NCI-H2107 treated with DMSO at 0.1 percent for 48 hours (cell line): ENCODE measurements around the gene ZBTB46.
"Not testable (repeated sequence)": the region's sequence is repeated elsewhere in the genome, so short reads cannot be mapped to it uniquely, and the experiment has no call there.

Source experiments
- DNase-seq: peaks from one replicate; lab custom pipeline; 2025; ENCODE audit not compliant: unreplicated experiment; lab: John Stamatoyannopoulos, UW

ZBTB46 gene

GRCh38 chr20:63737695-63737944, 93.4 kb downstream of the ZBTB46 start:
- no peak for DNase-seq

GRCh38 chr20:63736893-63737694, 94.0 kb downstream of the ZBTB46 start:
- no peak for DNase-seq

- no peak for DNase-seq
Observed at GRCh38 chr20:63735859-63736718, 95.0 kb downstream of the ZBTB46 start, which contains the start of gene LIME1. Gene LIME1 (plus strand): TSS chr20:63736664. CDS start chr20:63737550, 886 bp downstream.

- DNase-seq: no peak
Observed at GRCh38 chr20:63734946-63735858, 95.9 kb downstream of the ZBTB46 start.

- DNase-seq: no peak
Observed at GRCh38 chr20:63734111-63734945, 96.7 kb downstream of the ZBTB46 start.

GRCh38 chr20:63733579-63734081, 97.4 kb downstream of the ZBTB46 start:
- no peak for DNase-seq

GRCh38 chr20:63733117-63733516, 97.9 kb downstream of the ZBTB46 start:
- DNase-seq: no peak

- no peak for DNase-seq
Observed at GRCh38 chr20:63732118-63733095, 98.7 kb downstream of the ZBTB46 start.

GRCh38 chr20:63731410-63731809, 99.7 kb downstream of the ZBTB46 start:
- DNase-seq: no peak

GRCh38 chr20:63730189-63730733, 100.8 kb downstream of the ZBTB46 start:
- DNase-seq: not testable (repeated sequence)

GRCh38 chr20:63722967-63723622, 108.0 kb downstream of the ZBTB46 start:
- DNase-seq: not testable (repeated sequence)

GRCh38 chr20:63718996-63719395, 112.1 kb downstream of the ZBTB46 start:
- no peak for DNase-seq

GRCh38 chr20:63714858-63715257, 116.2 kb downstream of the ZBTB46 start:
- no peak for DNase-seq

- DNase-seq: no peak
Observed at GRCh38 chr20:63712191-63712590, 118.9 kb downstream of the ZBTB46 start.

GRCh38 chr20:63711085-63711645, 119.9 kb downstream of the ZBTB46 start:
- DNase-seq: no peak

GRCh38 chr20:63709149-63709527, 121.9 kb downstream of the ZBTB46 start:
- DNase-seq: no peak

GRCh38 chr20:63708301-63709148, 122.5 kb downstream of the ZBTB46 start:
- DNase-seq: no peak
